Activated CD4-positive, alpha-beta T cell treated with anti-CD3 and anti-CD28 coated beads, Interleukin-10, Interleukin-2, amounts not matched to agents 100 ng/mL and 50 ng/mL, durations not matched to agents 16 hours and 8 hours (primary cell): ENCODE results near the gene TRPM3.

ENCODE experiments used
- DNase-seq: peaks from one replicate; pipeline ENCODE4 v3.0.0-alpha.2; 2020

Gene TRPM3

GRCh38 chr9:70880535-70880934, 240.9 kb downstream of the TRPM3 start:
- no peak for DNase-seq

- no peak for DNase-seq
These were observed 242.8 kb downstream of the TRPM3 start for GRCh38 chr9:70878576-70878975.

GRCh38 chr9:70874451-70874850, 247.0 kb downstream of the TRPM3 start:
- DNase-seq = no peak

DNA sequence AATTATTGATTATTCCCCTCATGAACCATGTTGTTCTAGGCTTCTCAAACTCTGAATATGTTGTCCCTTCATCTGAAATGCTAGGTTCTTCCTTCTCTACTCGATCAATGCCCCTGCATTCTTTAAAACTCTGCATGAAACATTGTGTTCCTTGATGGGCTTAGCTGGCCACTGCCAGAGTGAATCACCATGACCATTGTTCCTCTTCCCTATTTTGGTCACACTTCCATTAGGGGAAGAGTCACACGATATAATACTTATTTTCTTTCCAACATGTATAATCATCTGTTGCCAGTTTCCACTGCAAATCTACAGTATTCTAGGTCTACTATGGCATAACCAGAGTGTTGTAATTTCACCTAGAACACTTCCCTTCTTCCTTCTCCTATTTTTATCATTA, 247.9 kb downstream of the TRPM3 start:
- no peak for DNase-seq

GRCh38 chr9:70868661-70869652, 252.5 kb downstream of the TRPM3 start:
- no peak for DNase-seq

DNA sequence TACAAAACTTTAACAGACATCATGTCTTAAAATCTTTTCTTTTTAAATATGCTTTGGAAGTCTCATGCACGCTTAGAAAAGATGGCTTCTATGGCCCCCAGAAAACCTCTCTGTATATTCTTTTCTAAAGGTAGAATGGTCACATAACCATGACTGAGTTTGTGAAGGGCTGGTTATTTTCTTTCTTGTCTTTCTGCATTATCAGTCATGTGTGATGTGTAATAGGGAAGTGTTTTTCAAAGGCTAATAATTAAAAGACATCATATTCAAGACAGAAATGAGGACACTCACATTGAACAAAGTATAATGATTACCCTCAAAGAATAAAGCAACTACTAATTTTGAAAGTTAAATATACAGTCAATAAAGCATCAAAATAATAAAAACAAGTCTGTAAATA, 253.4 kb downstream of the TRPM3 start:
- no peak for DNase-seq

DNA sequence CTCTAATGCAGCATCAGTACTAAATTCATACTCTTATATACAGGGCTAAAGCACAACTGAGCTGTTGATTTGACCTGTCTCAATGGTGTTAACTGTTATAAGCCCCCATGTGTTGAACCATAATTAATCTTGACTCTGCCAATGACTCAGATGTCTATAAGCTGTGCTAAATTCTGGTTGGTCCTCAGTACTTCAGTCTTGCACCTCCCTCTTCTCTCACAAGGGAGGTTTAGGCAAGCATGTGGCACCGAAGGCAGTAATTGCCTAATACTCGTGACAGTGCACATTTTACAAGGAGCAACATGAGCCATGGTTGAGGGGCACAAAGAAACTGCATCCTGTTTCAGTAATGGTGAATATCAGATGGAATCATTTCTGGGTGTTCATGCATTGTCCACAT, 255.9 kb downstream of the TRPM3 start:
- no peak for DNase-seq

DNA sequence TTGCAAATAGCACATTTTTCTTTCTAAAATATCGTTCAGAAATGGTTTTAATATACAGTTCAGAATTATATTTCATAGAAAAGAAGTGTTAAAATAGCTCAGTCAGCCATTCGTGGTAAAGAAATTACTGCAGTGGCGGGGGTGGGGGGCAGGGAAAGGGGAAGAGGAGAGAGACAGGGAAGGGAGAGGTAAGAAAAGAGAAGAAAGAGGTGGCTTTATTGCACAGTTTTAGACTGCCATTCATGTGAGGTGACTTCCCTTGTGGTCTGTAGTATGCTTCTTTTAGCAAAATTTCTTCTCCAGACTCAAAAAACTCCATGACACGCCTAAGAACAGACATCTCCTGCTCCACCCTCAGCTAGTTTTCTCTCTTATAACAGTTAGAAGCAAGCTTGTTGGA, 259.6 kb downstream of the TRPM3 start:
- DNase-seq = no peak

DNA sequence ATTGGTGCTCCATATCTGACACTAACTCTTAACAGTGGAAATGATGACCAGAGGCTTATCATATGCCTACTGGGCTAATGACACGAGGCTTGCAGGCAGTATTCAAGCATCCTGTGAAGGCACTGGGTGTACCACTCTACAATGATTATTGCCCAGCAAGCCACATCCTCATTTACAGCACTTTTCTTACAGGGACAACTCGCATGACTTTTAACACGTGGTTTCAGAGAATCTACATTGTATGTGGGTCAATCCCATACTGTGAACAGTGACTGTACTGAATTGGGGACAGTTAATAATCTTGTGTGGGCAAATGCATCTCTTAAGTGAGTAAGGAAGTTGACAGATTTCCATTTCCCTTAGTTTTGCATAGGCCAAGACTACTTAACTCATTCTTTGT, 260.0 kb downstream of the TRPM3 start:
- DNase-seq = no peak

DNA sequence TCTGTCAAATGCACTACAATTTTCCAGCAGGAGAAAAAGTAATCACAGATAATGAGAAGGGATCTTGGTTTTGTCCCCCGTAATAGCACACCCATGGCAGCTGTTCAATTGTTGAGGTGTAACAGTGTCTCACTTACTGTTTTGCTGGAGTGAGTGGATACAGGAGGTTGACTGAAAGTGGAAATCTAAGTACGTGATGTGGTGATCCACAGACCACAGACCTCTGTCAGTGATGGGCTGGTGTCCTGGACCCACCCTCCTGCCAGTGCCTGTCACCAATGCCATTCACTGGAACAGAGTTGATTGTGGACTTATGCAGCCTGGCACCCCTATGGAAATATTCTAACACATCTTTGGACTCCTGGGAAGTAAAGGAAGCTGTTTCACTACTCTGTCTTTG, 261.7 kb downstream of the TRPM3 start:
- DNase-seq = no peak

GRCh38 chr9:70856411-70856810, 265.0 kb downstream of the TRPM3 start:
- no peak for DNase-seq

GRCh38 chr9:70852711-70853240, 268.6 kb downstream of the TRPM3 start:
- no peak for DNase-seq

DNA sequence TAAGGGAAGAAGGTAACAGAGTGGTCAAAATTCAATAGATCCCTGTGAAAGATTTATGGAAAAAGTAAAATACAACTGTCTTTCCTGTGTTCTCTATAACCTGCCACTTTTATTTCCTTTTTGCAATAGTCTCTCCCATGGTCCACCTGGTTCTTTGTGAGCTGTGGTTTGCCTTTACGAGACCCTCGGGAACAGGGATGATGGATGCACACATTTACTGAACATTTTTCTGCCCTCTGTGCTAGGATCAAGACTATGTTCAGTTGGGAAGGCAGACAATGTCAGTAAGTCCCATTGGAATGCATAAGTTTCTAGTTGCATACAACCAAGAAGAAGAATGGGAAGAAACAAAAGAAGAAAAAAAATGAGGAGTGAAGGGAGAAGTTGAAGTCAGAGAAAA, 281.2 kb downstream of the TRPM3 start:
- no peak for DNase-seq

- no peak for DNase-seq
These were observed 286.1 kb downstream of the TRPM3 start for GRCh38 chr9:70835323-70835722.

- no peak for DNase-seq
These were observed 288.9 kb downstream of the TRPM3 start for GRCh38 chr9:70832492-70832891.

GRCh38 chr9:70830618-70831017, 290.8 kb downstream of the TRPM3 start:
- no peak for DNase-seq

GRCh38 chr9:70829591-70830265, 291.7 kb downstream of the TRPM3 start:
- DNase-seq = no peak

GRCh38 chr9:70826562-70826961, 294.9 kb downstream of the TRPM3 start:
- no peak for DNase-seq

GRCh38 chr9:70823284-70823683, 298.1 kb downstream of the TRPM3 start:
- no peak for DNase-seq

DNA sequence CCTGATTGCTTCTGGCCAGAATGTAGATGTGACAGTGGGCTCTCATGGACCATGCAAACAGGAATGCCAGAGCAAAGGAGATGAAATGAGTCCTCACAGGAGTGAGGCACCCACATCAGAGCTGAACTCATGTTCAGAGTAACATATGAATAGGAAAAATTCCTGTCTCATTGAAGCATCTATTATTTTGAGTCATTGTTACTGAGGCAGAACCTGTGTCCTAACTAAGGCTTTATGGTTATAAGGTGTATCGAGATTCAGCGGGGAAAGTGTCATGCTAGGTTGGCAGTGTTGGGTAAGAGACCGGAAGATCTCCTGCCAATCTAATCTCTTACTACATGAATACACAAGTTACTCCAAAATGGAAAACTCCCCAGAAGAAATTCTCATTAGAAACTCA, 304.1 kb downstream of the TRPM3 start:
- no peak for DNase-seq

GRCh38 chr9:70816891-70817290, 304.5 kb downstream of the TRPM3 start:
- DNase-seq = no peak

- no peak for DNase-seq
These were observed 305.1 kb downstream of the TRPM3 start for GRCh38 chr9:70816316-70816715.

DNA sequence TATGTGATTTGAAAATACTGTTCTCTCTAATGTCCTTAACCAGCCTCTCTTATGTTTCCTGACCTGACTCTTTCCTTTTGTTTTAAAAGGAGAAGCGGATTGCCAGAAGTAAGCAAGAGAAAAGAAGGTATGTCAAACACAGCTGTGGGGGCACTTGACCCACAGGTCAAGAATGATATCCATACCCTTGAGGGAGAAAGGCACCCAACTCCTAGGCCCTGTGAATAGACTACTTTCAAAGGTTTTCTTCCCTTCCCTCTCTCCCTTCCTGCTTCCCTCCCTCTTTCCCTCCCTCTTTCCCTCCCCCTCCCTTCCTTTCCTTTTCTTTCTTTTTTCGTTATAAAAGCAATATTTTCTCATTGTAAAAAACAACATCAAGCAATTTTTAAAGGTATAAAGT, 306.8 kb downstream of the TRPM3 start:
- no peak for DNase-seq

DNA sequence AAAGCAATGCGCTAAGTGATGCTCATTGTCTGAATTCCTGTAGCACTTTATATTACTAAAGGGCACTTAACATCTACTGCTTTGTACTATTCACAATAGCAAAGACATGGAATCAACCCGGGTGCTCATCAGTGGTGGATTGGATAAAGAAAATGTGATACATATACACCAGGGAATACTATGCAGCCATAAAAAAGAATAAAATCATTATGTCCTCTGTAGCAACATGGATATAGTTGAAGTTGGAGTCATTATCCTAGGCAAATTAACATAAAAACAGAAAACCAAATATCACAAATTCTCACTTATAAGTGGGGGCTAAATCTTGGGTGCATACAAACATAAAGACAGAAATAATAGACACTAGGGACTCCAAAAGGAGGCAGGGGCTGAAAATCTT, 308.3 kb downstream of the TRPM3 start:
- DNase-seq = no peak
